Activated CD8-positive, alpha-beta memory T cell treated with anti-CD3 and anti-CD28 coated beads, Interleukin-2, amount 50 U/mL, for 48 hours (primary cell): ENCODE results near the gene CBLN1.
"Not testable (repeated sequence)": the region's sequence is repeated elsewhere in the genome, so short reads cannot be mapped to it uniquely, and the experiment has no call there.

Experiments
- DNase-seq: peaks from one replicate; pipeline ENCODE4 v3.0.0-alpha.2; 2020

CBLN1 gene

DNA sequence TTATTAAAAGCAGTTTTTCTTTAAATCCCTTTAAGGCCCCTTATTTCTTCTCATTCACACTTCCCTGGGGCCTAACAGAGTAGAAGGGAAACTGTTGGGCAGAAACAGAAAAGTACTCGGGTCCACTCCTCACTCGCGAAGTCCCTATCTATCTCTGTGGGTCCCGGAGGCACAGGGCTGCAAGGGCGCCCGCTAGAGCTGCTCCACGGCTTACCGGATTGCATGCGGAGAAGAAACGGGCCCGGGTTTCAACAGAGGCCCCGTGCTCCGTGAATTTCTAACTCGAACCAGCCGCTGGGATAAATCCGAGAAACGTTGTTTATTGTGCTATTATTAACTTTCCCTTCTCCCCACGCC lies 4.3 kb downstream of the CBLN1 start:
- no peak for DNase-seq

GRCh38 chr16:49276646-49277385 lies 4.8 kb downstream of the CBLN1 start:
- no peak for DNase-seq

- no peak for DNase-seq
These were observed 5.8 kb downstream of the CBLN1 start for GRCh38 chr16:49275870-49276269.

GRCh38 chr16:49275050-49275730 lies 6.4 kb downstream of the CBLN1 start:
- DNase-seq = no peak

GRCh38 chr16:49274591-49274990 lies 7.0 kb downstream of the CBLN1 start:
- DNase-seq = no peak

DNA sequence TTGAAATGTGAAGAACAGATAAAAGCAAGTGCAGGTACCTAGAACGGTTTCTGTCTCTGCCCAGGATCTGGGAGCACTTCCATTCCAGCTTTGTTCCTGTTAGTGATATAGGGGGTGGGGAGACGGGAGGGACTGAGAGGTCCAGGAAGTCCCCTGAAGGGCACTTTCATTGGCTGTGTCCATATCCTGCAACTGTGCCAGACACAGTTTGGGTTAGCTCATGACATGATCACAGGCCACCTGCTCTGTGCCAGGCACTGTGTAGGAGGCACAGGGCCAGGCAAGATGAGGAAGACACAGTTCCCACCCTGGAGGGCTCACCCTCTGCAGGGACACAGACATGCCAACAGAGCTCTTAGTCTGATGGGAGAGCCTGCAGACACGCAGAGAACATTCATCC lies 7.9 kb downstream of the CBLN1 start:
- no peak for DNase-seq

DNA sequence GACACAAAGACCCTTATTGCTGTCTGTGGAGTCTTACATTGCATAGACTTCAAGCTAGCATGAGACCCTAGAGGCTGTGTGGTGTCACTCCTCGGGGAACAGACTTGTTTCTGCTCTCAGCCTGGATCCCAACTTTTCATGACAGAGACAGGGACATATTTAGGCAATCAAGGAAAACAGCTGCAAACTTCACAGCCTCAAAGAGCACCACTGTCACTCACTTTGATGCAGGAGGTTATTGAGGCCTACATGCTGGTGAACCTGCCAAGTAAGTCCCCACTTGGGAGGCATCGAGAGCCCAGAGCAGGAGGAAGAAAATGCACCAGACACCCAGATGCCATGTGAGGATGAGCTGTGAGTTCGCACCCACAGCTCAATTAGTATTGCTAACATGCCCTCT lies 10.3 kb downstream of the CBLN1 start:
- no peak for DNase-seq

DNA sequence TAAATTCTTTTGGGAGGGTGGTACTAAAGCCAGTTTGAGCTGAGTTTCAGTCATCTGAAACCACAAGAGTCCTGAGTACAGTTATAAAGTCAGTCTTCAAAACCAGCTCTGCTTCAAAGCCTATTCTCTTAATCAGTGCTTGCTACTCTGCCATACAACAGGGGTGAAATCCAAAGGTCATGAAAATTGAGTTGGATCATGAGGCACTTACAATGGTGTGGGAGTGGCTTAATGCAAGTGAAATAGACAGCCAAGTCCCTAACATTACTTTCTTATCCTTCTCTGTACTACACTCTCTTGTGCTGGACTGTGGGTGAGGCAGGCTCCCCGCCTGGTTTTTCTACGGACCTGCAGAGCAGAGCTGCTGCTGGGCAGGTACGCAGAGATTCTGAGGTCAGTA lies 12.4 kb downstream of the CBLN1 start:
- DNase-seq = no peak

DNA sequence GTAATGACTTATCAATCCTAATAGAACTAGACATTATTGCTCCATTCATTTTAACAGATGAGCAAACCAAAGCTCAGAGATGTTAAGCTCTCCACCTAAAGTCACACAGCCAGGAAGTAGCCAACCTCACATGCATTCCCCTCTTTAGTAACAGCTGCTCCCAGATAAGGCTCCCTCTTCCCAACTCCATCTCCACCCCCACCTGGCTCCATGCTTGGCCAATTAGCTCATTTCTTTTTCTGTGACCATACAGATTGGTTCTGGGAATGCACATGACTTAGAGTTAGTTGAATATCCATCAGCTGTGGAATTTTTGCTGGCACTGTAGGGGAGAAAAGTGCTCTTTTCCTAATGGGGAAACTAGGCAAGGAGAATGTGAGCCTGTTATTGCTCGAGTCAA lies 13.0 kb downstream of the CBLN1 start:
- no peak for DNase-seq

DNA sequence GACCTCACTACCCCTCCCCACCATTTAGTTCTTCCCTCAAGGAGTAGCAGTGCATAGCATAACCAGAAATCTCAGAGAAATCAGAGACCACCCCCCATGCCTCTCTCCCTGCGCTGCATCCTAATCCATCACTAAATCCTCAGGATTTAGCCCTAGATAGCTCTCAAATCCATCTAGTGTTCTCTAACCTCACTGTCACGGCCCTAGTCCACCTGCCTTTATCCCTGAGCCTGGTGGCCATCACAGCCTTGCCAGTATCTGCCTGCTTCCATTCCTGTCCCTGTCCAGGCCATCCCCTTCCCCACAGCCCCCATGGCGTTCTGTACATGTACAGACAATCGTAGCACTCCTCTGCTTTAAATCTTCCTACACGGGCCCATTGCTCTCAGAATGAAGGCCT lies 19.1 kb downstream of the CBLN1 start:
- no peak for DNase-seq

DNA sequence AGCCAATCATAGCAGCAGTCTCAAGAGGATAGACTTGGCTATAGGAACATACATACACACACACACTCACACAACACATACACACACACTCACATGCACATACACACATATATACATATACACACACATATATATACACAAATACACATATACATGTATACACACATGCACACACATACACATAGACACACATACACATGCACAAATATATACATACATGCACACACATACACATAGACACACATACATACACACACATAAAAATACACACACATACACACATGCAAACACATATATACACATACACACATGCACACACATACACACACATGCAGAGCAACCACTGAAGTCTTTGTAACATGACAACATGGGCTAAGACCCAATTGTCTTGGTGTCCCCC lies 19.7 kb downstream of the CBLN1 start:
- no peak for DNase-seq

- DNase-seq = no peak
These were observed 20.6 kb downstream of the CBLN1 start for GRCh38 chr16:49260956-49261530.

DNA sequence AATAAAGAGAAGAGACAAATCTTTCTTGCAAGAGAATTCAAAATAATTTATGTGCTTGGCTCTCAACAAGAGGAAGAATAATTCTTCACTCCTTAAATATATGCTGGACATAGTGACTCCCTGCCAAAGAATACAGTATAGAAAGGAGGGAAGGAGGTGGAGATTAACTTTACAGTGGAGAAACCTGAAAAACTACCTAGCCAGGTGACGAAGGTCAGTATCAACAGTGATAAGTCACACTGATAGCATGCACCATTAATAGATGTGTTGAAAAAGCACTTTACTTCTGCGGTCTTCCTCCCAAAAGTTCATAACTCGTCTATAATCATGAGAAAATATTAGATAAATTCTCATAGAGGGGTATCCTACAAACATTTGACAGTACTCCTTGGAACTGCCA lies 21.4 kb downstream of the CBLN1 start:
- no peak for DNase-seq

DNA sequence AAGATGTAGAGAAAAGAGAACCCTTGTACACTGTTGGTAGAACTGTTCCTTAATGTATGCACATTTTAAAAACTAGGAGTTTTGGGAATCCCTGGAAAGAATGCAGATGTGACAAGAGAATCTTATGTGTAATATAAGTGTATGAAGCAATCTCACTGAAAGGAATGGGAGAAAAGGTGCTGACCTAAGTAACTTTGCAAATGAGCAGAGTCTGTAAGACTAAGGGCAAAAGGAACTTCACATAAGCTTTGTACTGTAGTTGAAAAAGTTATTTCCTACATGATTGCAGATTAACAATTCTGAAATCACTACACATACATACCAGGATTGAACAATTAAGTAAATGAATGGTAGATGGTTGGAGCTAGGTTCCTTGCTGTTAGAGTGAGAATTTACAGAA lies 22.3 kb downstream of the CBLN1 start:
- DNase-seq = no peak

DNA sequence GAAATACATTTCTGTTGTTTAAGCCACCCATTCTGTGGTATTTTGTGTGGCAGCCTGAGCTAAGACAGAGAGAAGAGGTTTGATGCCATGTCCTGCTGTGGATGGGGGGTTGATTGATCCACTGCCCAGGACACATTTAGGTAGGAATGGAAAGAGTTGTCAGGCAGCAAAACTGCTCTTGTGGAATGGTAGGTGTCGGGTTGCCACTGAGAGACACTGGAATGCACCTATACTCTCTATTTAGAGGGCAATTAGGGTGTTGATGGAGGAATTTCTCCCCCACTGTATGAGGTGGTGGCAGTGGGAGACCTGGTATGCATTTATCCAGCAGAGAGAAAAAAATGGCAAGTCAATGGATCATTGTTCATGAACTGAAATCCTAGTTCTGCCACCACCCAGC lies 30.9 kb downstream of the CBLN1 start:
- DNase-seq = no peak

- DNase-seq = no peak
These were observed 33.4 kb downstream of the CBLN1 start for GRCh38 chr16:49248227-49248626.

DNA sequence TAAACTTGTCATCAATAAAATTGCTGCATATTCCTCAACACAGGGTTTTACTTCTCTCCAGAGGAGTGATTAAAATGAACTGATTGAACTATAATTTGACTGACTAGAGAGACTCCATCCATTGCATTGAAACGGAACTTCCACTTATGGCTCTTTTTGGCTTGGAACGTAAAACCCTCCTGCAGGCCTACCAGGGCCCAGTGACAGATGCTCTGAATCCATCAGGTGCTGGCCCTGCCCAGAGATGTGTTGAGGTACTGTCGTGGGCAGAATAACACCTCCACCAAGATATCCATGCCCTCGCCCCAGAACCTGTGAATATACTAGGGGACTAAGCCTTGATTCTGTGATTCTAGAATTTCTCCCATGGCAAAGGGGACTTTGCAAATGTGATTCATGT lies 45.4 kb downstream of the CBLN1 start:
- DNase-seq = no peak

DNA sequence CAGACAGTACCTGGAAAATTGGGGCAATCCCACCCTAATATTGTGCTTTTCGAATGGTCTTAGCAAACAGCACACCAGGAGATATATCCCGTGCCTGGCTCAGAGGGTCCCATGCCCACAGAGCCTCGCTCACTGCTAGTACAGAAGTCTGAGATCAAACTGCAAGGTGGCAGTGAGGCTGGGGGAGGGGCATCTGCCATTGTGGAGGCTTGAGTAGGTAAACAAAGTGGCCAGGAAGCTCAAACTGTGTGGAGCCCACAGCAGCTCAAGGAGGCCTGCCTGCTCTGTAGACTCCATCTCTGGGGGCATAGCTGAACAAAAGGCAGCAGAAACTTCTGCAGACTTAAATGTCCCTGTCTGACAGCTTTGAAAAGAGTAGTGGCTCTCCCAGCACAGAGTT lies 53.3 kb downstream of the CBLN1 start:
- not testable (repeated sequence) for DNase-seq
